Measurements from ENCODE around the gene C1orf159.
"Not testable (repeated sequence)": the region's sequence is repeated elsewhere in the genome, so short reads cannot be mapped to it uniquely, and the experiment has no call there.

Gene C1orf159

DNA sequence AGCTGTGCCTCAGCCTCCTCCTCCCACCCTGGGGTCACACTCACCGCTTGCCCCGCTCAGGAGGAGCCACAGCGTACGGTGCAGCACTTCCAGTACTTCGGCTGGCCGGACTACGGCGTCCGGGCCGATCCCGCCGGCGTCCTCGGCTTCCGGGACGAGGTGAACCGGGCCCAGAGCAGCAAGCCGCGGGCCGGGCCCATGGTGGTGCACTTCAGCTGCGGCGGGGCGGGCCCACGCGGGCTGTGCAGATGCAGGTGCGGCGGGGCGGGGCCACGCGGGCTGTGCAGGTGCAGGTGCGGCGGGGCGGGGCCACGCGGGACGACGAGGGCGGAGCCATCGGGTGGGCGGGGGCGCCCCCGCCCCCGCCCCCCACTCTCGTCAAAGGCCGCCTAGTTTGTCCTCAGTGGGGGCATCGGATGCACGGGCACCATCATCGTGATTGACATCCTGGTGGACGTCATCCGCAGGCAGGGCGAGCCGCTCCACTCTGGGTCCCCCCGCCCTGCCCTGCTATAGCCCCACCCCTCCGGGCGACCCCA lies 47.3 kb downstream of the C1orf159 start:
- peak overlapping the region; percentile 82 for H3K4me2 ChIP-seq
- no peak overlapping the region for H3K4me3 ChIP-seq (IDR thresholded peaks at IDR 0.05; ENCODE audit: insufficient read depth, low read depth, low read length)
- no peak for TF ChIP-seq CTCF (conservative IDR thresholded peaks at IDR 0.05; ENCODE audit: low read depth, low read length)
- peak overlapping the region; percentile 34; the same call in 1 of the 2 replicates for H2AFZ ChIP-seq (ENCODE audit: low read depth)
- no peak overlapping the region for H3K9ac ChIP-seq
- no peaks in the 10 kb centered on the region for H3K79me2 ChIP-seq (ENCODE audit: insufficient read depth, low read depth)
- H3K36me3 ChIP-seq (ENCODE audit: insufficient read depth): no peaks in the 10 kb centered on the region
- H3K4me1 ChIP-seq (ENCODE audit: low read depth, poor library complexity, severe bottlenecking): peaks cover 23% of the 10 kb centered on the region
- H3K27ac ChIP-seq: no peak overlapping the region
- no peaks in the 10 kb centered on the region for H4K20me1 ChIP-seq (ENCODE audit: insufficient read depth)
- H3K27me3 ChIP-seq (ENCODE audit: insufficient read depth, low read depth): peaks cover 66% of the 10 kb centered on the region

DNA sequence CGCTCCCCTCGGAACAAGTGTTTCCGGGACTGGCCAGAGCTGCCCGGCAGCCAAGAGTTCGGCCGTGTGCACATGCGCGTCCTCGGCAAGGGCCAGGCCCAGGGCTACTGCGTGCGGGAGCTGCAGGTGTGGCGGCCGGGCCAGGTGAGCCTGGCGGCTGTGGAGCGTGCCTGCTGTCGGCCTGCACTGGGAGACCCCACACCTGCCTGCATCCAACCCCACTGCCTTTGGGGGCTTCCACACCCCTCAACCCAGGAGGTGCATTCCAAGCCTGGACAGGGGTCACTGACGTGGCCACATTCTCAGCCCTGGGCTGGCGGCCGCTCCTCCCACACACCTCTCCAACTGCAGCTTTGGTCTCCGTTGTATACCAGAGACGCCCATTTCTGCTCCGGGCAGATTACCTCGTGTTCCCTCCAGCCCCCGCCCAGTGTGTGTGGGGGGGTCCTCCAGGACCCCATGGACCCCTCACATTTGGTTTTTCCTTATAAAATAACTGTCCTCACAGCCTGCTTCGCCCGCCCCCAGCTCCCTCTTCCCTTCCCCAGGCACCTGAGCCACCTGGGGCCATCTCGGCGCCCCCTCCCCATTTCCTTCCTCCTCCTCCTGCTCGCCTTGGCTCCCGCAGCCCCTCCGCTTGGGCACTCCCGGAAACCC lies 47.9 kb downstream of the C1orf159 start:
- Histone ChIP-seq H3K4me1 (ENCODE audit: low read depth, poor library complexity, severe bottlenecking) (peaks cover 27% of the 10 kb centered on the region), H3K4me2 (peak overlapping the region; percentile 82), H3K27ac (no peak overlapping the region), H3K4me3 (IDR thresholded peaks at IDR 0.05; ENCODE audit: insufficient read depth, low read depth, low read length) (no peak overlapping the region), H4K20me1 (ENCODE audit: insufficient read depth) (no peaks in the 10 kb centered on the region), H3K79me2 (ENCODE audit: insufficient read depth, low read depth) (no peaks in the 10 kb centered on the region), H3K36me3 (ENCODE audit: insufficient read depth) (no peaks in the 10 kb centered on the region), H3K9ac (no peak overlapping the region), H2AFZ (ENCODE audit: low read depth) (peak overlapping the region; percentile 34; the same call in 1 of the 2 replicates), H3K27me3 (ENCODE audit: insufficient read depth, low read depth) (peaks cover 66% of the 10 kb centered on the region)
- no peak for TF ChIP-seq CTCF (conservative IDR thresholded peaks at IDR 0.05; ENCODE audit: low read depth, low read length)

DNA sequence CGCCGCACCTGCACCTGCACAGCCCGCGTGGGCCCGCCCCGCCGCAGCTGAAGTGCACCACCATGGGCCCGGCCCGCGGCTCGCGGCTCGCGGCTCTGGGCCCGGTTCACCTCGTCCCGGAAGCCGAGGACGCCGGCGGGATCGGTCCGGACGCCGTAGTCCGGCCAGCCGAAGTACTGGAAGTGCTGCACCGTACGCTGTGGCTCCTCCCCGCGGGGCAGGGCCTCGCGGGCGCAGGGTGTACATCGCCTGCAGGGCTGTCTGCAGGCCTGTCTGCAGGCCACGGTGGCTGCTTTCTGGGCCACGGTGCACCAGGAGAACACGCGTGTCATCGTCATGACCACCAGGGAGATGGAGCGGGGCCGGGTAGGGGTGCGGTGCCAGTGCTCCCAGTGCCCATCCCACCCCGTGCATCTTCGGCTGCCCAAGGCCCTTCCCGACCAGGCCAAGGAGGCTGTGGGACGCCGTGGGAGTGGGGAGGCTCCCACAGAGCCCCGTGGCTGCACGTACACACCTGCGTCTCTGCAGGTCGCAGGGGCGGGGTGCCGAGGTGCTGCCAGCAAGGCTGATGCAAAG lies 48.5 kb downstream of the C1orf159 start:
- H3K79me2 ChIP-seq (ENCODE audit: insufficient read depth, low read depth): no peaks in the 10 kb centered on the region
- no peaks in the 10 kb centered on the region for H3K36me3 ChIP-seq (ENCODE audit: insufficient read depth)
- no peak overlapping the region for H2AFZ ChIP-seq (ENCODE audit: low read depth)
- peaks cover 68% of the 10 kb centered on the region for H3K27me3 ChIP-seq (ENCODE audit: insufficient read depth, low read depth)
- no peaks in the 10 kb centered on the region for H4K20me1 ChIP-seq (ENCODE audit: insufficient read depth)
- TF ChIP-seq CTCF (conservative IDR thresholded peaks at IDR 0.05; ENCODE audit: low read depth, low read length): no peak
- H3K4me2 ChIP-seq: no peak overlapping the region
- H3K4me1 ChIP-seq (ENCODE audit: low read depth, poor library complexity, severe bottlenecking): peaks cover 33% of the 10 kb centered on the region
- no peak overlapping the region for H3K9ac ChIP-seq
- no peak overlapping the region for H3K27ac ChIP-seq
- H3K4me3 ChIP-seq (IDR thresholded peaks at IDR 0.05; ENCODE audit: insufficient read depth, low read depth, low read length): no peak overlapping the region

- Histone ChIP-seq H3K79me2 (ENCODE audit: insufficient read depth, low read depth) (no peaks in the 10 kb centered on the region), H4K20me1 (ENCODE audit: insufficient read depth) (no peaks in the 10 kb centered on the region), H3K4me1 (ENCODE audit: low read depth, poor library complexity, severe bottlenecking) (peaks cover 37% of the 10 kb centered on the region), H3K4me2 (no peak overlapping the region), H2AFZ (ENCODE audit: low read depth) (no peak overlapping the region), H3K27me3 (ENCODE audit: insufficient read depth, low read depth) (peaks cover 69% of the 10 kb centered on the region), H3K9ac (no peak overlapping the region), H3K4me3 (IDR thresholded peaks at IDR 0.05; ENCODE audit: insufficient read depth, low read depth, low read length) (no peak overlapping the region), H3K27ac (no peak overlapping the region), H3K36me3 (ENCODE audit: insufficient read depth) (no peaks in the 10 kb centered on the region)
- no peak for TF ChIP-seq CTCF (conservative IDR thresholded peaks at IDR 0.05; ENCODE audit: low read depth, low read length)
Measured at GRCh38 chr1:1066403-1067283, 49.2 kb downstream of the C1orf159 start.

DNA sequence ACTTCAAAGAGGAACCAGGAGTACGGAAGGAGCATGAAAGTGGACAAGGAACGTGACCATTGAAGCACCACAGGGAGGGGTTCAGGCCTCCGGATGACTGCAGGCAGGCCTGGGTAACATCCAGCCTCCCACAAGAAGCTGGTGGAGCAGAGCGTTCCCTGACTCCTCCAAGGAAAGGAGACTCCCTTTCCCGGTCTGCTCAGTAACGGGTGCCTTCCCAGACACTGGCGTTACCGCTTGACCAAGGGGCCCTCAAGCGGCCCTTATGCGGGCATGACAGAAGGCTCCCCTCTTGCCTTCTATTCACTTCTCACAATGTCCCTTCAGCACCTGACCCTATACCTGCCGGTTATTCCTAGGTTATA lies 50.0 kb downstream of the C1orf159 start:
- H2AFZ ChIP-seq (ENCODE audit: low read depth); H3K36me3 ChIP-seq (ENCODE audit: insufficient read depth); H3K4me3 ChIP-seq (IDR thresholded peaks at IDR 0.05; ENCODE audit: insufficient read depth, low read depth, low read length); H4K20me1 ChIP-seq (ENCODE audit: insufficient read depth); H3K79me2 ChIP-seq (ENCODE audit: insufficient read depth, low read depth); H3K9ac ChIP-seq; H3K4me2 ChIP-seq; H3K27ac ChIP-seq: not testable (repeated sequence)
- H3K27me3 ChIP-seq (ENCODE audit: insufficient read depth, low read depth): peaks cover 70% of the 10 kb centered on the region
- H3K4me1 ChIP-seq (ENCODE audit: low read depth, poor library complexity, severe bottlenecking): peaks cover 40% of the 10 kb centered on the region

Data from KMS-11 (cell line).